ENCODE measurements around the gene PTGES3. TPM values are rescaled to one million over a fixed set of nuclear protein-coding genes. Genes with fewer than 3 reads are reported as not detected.

Gene PTGES3
- total RNA-seq, 4 donors from 2014 or later: 57.2 to 81.4 (median 69.3) TPM

- DNase-seq: no peak
- TF ChIP-seq, protein P1, sequence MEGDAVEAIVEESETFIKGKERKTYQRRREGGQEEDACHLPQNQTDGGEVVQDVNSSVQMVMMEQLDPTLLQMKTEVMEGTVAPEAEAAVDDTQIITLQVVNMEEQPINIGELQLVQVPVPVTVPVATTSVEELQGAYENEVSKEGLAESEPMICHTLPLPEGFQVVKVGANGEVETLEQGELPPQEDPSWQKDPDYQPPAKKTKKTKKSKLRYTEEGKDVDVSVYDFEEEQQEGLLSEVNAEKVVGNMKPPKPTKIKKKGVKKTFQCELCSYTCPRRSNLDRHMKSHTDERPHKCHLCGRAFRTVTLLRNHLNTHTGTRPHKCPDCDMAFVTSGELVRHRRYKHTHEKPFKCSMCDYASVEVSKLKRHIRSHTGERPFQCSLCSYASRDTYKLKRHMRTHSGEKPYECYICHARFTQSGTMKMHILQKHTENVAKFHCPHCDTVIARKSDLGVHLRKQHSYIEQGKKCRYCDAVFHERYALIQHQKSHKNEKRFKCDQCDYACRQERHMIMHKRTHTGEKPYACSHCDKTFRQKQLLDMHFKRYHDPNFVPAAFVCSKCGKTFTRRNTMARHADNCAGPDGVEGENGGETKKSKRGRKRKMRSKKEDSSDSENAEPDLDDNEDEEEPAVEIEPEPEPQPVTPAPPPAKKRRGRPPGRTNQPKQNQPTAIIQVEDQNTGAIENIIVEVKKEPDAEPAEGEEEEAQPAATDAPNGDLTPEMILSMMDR (IDR thresholded peaks at IDR 0.05 in 4 of 5, conservative IDR thresholded peaks at IDR 0.05 in 1 of 5): no peak
- TF ChIP-seq POLR2A (IDR thresholded peaks at IDR 0.05): no peak
- H3K9me3 ChIP-seq: no peaks in the 10 kb centered on the region
- in situ Hi-C loops (cut with MboI; ENCODE audit: low sequenced_read_pairs in 4 of 4): no loop called here
- H3K27me3 ChIP-seq: no peaks in the 10 kb centered on the region
- peaks cover 0 to 54% of the 10 kb centered on the region in 2 donors for H3K36me3 ChIP-seq
- no peak for ATAC-seq
- no peak overlapping the region for H3K4me3 ChIP-seq
- peaks cover 94% of the 10 kb centered on the region in 2 donors for H3K4me1 ChIP-seq
- intact Hi-C loops (cut with DNase I; ENCODE audit: low total_unique reads): no loop called here
- peak overlapping the region; percentile 95 to 98 (median 96) for H3K27ac ChIP-seq
Observed at GRCh38 chr12:56719056-56719455, 31.0 kb upstream of the PTGES3 start.

DNA sequence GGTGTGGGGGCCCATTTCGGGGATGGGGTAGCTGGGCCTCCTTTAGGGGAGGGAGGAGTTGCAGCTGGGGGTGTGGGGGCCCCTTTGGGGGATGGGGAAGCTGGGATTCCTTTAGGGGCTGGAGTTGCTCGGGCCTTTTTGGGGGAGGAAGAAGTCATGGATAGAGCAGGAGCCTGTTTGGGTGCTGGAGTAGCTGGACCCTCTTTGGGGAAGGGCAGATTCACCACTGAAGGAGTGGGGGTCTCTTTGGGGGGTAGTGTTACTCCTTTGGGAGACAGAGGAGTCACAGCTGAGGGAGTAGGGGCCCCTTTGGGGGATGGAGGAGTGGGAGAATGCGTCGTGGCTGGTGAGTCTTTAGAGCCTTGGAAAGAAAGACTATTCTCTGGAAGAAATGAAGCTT lies 30.6 kb upstream of the PTGES3 start:
- TF ChIP-seq POLR2A (IDR thresholded peaks at IDR 0.05): no peak
- TF ChIP-seq, protein P1 (IDR thresholded peaks at IDR 0.05 in 4 of 5, conservative IDR thresholded peaks at IDR 0.05 in 1 of 5): no peak
- ATAC-seq: no peak
- Histone ChIP-seq H3K9me3 (no peaks in the 10 kb centered on the region), H3K27me3 (no peaks in the 10 kb centered on the region), H3K27ac (peak overlapping the region; percentile 95 to 98 (median 96)), H3K4me3 (no peak overlapping the region), H3K4me1 (peaks cover 97 to 99% of the 10 kb centered on the region in 2 donors), H3K36me3 (peaks cover 0 to 59% of the 10 kb centered on the region in 2 donors)
- in situ Hi-C loops (cut with MboI; ENCODE audit: low sequenced_read_pairs in 4 of 4): no loop called here
- DNase-seq: no peak
- intact Hi-C loops (cut with DNase I; ENCODE audit: low total_unique reads): no loop called here

GRCh38 chr12:56718149-56718548 lies 30.1 kb upstream of the PTGES3 start:
- Histone ChIP-seq H3K36me3 (peaks cover 0 to 63% of the 10 kb centered on the region in 2 donors), H3K27ac (peak overlapping the region; percentile 95 to 98 (median 96)), H3K4me3 (no peak overlapping the region), H3K4me1 (peaks cover 97% of the 10 kb centered on the region in 2 donors), H3K27me3 (no peaks in the 10 kb centered on the region), H3K9me3 (no peaks in the 10 kb centered on the region)
- no peak for TF ChIP-seq POLR2A (IDR thresholded peaks at IDR 0.05)
- TF ChIP-seq, protein P1 (IDR thresholded peaks at IDR 0.05 in 4 of 5, conservative IDR thresholded peaks at IDR 0.05 in 1 of 5): no peak
- intact Hi-C loops (cut with DNase I; ENCODE audit: low total_unique reads): no loop called here
- in situ Hi-C loops (cut with MboI; ENCODE audit: low sequenced_read_pairs in 4 of 4): no loop called here
- DNase-seq (no peak), ATAC-seq (no peak)

DNA sequence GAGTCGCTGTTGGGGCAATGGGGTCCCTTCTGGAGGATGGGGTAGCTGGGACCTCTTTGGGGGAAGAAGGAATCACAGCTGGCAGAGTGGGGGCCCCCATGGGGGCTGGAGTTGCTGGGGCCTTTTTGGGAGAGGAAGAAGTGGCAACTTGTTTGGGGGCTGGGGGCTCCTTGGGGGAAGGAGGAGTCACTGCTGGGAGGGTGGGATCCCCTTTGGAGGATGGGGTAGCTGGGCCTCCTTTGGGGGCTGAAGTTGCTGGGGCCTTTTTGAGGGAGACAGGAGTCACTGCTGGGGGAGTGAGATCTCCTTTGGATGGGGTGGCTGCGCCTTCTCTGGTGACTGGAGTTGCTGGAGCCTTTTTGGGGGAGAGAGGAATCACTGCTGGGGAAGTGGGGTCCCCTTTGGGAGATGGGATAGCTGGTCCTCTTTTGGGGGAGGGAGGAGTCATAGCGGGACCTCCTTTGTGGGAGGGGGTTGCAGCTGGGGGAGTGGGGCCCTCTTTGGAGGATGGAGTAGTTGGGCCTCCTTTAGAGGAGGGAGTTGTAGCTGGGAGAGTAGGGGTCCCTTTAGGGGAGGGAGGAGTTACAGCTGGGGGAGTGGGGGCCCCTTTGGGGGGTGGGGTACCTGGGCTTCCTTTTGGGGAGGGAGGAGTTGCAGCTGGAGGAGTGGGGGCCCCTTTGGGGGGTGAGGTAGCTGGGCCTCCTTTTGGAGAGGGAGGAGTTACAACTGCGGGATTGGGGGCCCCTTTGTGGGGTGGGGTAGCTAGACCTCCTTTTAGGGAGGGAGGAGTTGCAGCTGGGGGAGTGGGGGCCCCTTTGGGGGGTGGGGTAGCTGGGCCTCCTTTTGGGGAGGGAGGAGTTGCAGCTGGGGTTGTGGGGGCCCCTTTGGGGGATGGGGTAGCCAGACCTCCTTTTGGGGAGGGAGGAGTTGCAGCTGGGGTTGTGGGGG lies 29.1 kb upstream of the PTGES3 start:
- H3K36me3 ChIP-seq: peaks cover 3 to 73% of the 10 kb centered on the region in 2 donors
- ATAC-seq (no peak), DNase-seq (no peak)
- no peaks in the 10 kb centered on the region for H3K9me3 ChIP-seq
- no peak overlapping the region for H3K4me3 ChIP-seq
- H3K27me3 ChIP-seq: no peaks in the 10 kb centered on the region
- intact Hi-C loops (cut with DNase I; ENCODE audit: low total_unique reads): no loop called here
- in situ Hi-C loops (cut with MboI; ENCODE audit: low sequenced_read_pairs in 4 of 4): no loop called here
- TF ChIP-seq, protein P1 (IDR thresholded peaks at IDR 0.05 in 4 of 5, conservative IDR thresholded peaks at IDR 0.05 in 1 of 5): no peak
- no peak for TF ChIP-seq POLR2A (IDR thresholded peaks at IDR 0.05)
- H3K4me1 ChIP-seq: peaks cover 88 to 91% of the 10 kb centered on the region in 2 donors
- H3K27ac ChIP-seq: peak overlapping the region; percentile 80 to 97 (median 95)
